Urinary bladder (tissue), 4 donors: Measurements from ENCODE around the gene ERI3. TPM values are rescaled to one million over a fixed set of nuclear protein-coding genes. Genes with fewer than 3 reads are reported as not detected.
A peak's percentile ranks its signal among the peaks of the same experiment; 100 is the strongest.

Source experiments
- DNase-seq: peaks from one replicate; pipeline ENCODE4 v3.0.0-alpha.2; 2015; ENCODE audit errors: extremely low spot score
- H3K27ac ChIP-seq: one replicate; pipeline ENCODE4 v1.5.1; 2013; ENCODE audit warnings: low read depth, mild to moderate bottlenecking, moderate library complexity
- H3K36me3 ChIP-seq: one replicate; pipeline ENCODE4 v1.6.1; 2013; ENCODE audit warnings: mild to moderate bottlenecking, moderate library complexity; ENCODE audit not compliant: insufficient read depth
- H3K4me1 ChIP-seq: one replicate; pipeline ENCODE4 v1.6.1; 2013; ENCODE audit warnings: mild to moderate bottlenecking, moderate library complexity; ENCODE audit not compliant: insufficient read depth
- H3K4me3 ChIP-seq: one replicate; pipeline ENCODE4 v1.5.1; 2013; ENCODE audit warnings: low read depth, low read length
- WGBS: extraction: QIAGEN DNeasy Blood & Tissue Kit; methylation state at CpG from one replicate; pipeline ENCODE4 v1.1.7; 2013; 5-methylcytosine and 5-hydroxymethylcytosine counted together
- polyA plus RNA-seq: library from polyadenylated mRNA; stranded (reverse); fragments of 200-250 nt; gene quantifications from one replicate; pipeline ENCODE4 v1.2.3, GENCODE V29; 2013
- total RNA-seq: library from RNA; depleted of rRNA; stranded (reverse); fragments of >200 nt; gene quantifications from one replicate; pipeline ENCODE4 v1.2.3, GENCODE V29; 2014
- donor health status: healthy with polysubstance abuse.
- donor health status: healthy.

The ERI3 gene
- total RNA-seq (34.3 TPM), polyA plus RNA-seq (46.4 TPM)

- under 1% methylated on average over 65 of the region's 65 CpGs for WGBS
- peak; percentile 96 for DNase-seq
- peak within 1 kb of the TSS; percentile 16 for H3K27ac ChIP-seq
Observed at GRCh38 chr1:44354840-44355581, at the start of gene ERI3. TSS of gene ERI3 (minus strand) at chr1:44355257. CDS start at chr1:44355026, 231 bp downstream.

GRCh38 chr1:44401256-44402228, 46.5 kb upstream of the ERI3 start:
- H3K4me3 ChIP-seq: no peak overlapping the region
- no peaks in the 10 kb centered on the region for H3K36me3 ChIP-seq
- H3K4me1 ChIP-seq: no peaks in the 10 kb centered on the region
- no peak overlapping the region for H3K27ac ChIP-seq
- 83% methylated on average over 12 of the region's 12 CpGs for WGBS
- no peak for DNase-seq

More at GRCh38 chr1:44354840-44355581, at the start of gene ERI3:
- H3K4me1 ChIP-seq: peaks cover 2% of the 10 kb centered on the region
- peak within 1 kb of the TSS; percentile 99 for H3K4me3 ChIP-seq
- no peaks in the 10 kb centered on the region for H3K36me3 ChIP-seq

- Histone ChIP-seq H3K36me3 (no peaks in the 10 kb centered on the region), H3K4me1 (no peaks in the 10 kb centered on the region), H3K27ac (no peak overlapping the region), H3K4me3 (no peak overlapping the region)
- no peak for DNase-seq
- 49% methylated on average over 1 of the region's 1 CpG for WGBS
Observed at GRCh38 chr1:44390277-44390676, 35.2 kb upstream of the ERI3 start.

- Histone ChIP-seq H3K27ac (no peak overlapping the region), H3K4me1 (no peaks in the 10 kb centered on the region), H3K4me3 (no peak overlapping the region), H3K36me3 (no peaks in the 10 kb centered on the region)
- 63% methylated on average over 1 of the region's 1 CpG for WGBS
- no peak for DNase-seq
Observed at GRCh38 chr1:44389437-44389836, 34.4 kb upstream of the ERI3 start.

- H3K27ac ChIP-seq: no peak overlapping the region
- no peaks in the 10 kb centered on the region for H3K36me3 ChIP-seq
- 47% methylated on average over 2 of the region's 2 CpGs for WGBS
- H3K4me3 ChIP-seq: no peak overlapping the region
- no peaks in the 10 kb centered on the region for H3K4me1 ChIP-seq
- DNase-seq: no peak
Observed at GRCh38 chr1:44388551-44388950, 33.5 kb upstream of the ERI3 start.

- Histone ChIP-seq H3K4me3 (no peak overlapping the region), H3K27ac (no peak overlapping the region), H3K4me1 (no peaks in the 10 kb centered on the region), H3K36me3 (no peaks in the 10 kb centered on the region)
- WGBS: 64% methylated on average over 3 of the region's 3 CpGs
- no peak for DNase-seq
Observed at GRCh38 chr1:44380666-44381177, 25.7 kb upstream of the ERI3 start.

GRCh38 chr1:44377925-44378784, 23.1 kb upstream of the ERI3 start:
- no peaks in the 10 kb centered on the region for H3K4me1 ChIP-seq
- H3K27ac ChIP-seq: no peak overlapping the region
- DNase-seq: peak; percentile 6
- H3K36me3 ChIP-seq: no peaks in the 10 kb centered on the region
- no peak overlapping the region for H3K4me3 ChIP-seq
- 57% methylated on average over 12 of the region's 12 CpGs for WGBS

GRCh38 chr1:44375547-44375946, 20.5 kb upstream of the ERI3 start:
- no peaks in the 10 kb centered on the region for H3K4me1 ChIP-seq
- DNase-seq: no peak
- H3K36me3 ChIP-seq: no peaks in the 10 kb centered on the region
- no peak overlapping the region for H3K27ac ChIP-seq
- 95% methylated on average over 6 of the region's 6 CpGs for WGBS
- H3K4me3 ChIP-seq: no peak overlapping the region

GRCh38 chr1:44371206-44371605, 16.1 kb upstream of the ERI3 start:
- H3K4me1 ChIP-seq: no peaks in the 10 kb centered on the region
- H3K36me3 ChIP-seq: no peaks in the 10 kb centered on the region
- H3K27ac ChIP-seq: no peak overlapping the region
- no peak for DNase-seq
- no peak overlapping the region for H3K4me3 ChIP-seq

GRCh38 chr1:44368471-44369151, 13.6 kb upstream of the ERI3 start:
- H3K27ac ChIP-seq: no peak overlapping the region
- no peak for DNase-seq
- no peaks in the 10 kb centered on the region for H3K36me3 ChIP-seq
- WGBS: 80% methylated on average over 12 of the region's 12 CpGs
- H3K4me3 ChIP-seq: no peak overlapping the region
- no peaks in the 10 kb centered on the region for H3K4me1 ChIP-seq

GRCh38 chr1:44367944-44368343, 12.9 kb upstream of the ERI3 start:
- H3K4me1 ChIP-seq: no peaks in the 10 kb centered on the region
- WGBS: 77% methylated on average over 1 of the region's 1 CpG
- no peak for DNase-seq

GRCh38 chr1:44366371-44366975, 11.4 kb upstream of the ERI3 start:
- Histone ChIP-seq H3K4me3 (no peak overlapping the region), H3K36me3 (no peaks in the 10 kb centered on the region), H3K4me1 (no peaks in the 10 kb centered on the region), H3K27ac (no peak overlapping the region)
- DNase-seq: no peak
- 83% methylated on average over 7 of the region's 7 CpGs for WGBS

More at GRCh38 chr1:44367944-44368343, 12.9 kb upstream of the ERI3 start:
- Histone ChIP-seq H3K36me3 (no peaks in the 10 kb centered on the region), H3K4me3 (no peak overlapping the region), H3K27ac (no peak overlapping the region)
